Endothelial cell of umbilical vein (primary cell): Measurements from ENCODE around the gene NRXN3. TPM values are rescaled to one million over a fixed set of nuclear protein-coding genes. Genes with fewer than 3 reads are reported as not detected.

Source experiments
- BruUV-seq: library from RNA; stranded (reverse); fragments of 400-500 nt; replicated peaks from 2 replicates; lab custom pipeline; 2021; lab: Mats Ljungman, UMichigan
- CTCF ChIA-PET: fragments of 300-600, 350-600 bp; sonication (Branson Sonifier 250); formaldehyde crosslinking; loops from one replicate; lab custom pipeline; 2021; ENCODE audit warnings: antibody characterized with exemption, inconsistent platforms; lab: Charles Lee
- POLR2A ChIA-PET: fragments of 300-600, 350-600 bp; sonication (Branson Sonifier 250); formaldehyde crosslinking; loops from one replicate; lab custom pipeline; 2021; ENCODE audit warnings: antibody characterized with exemption, inconsistent platforms; lab: Charles Lee
- DNase-seq: peaks from one replicate; pipeline ENCODE4 v3.0.0-alpha.2; 2011; ENCODE audit warnings: low read depth, low spot score
- FAIRE-seq: peaks from 2 replicates; lab custom pipeline; 2011; peaks lifted over from hg19 to GRCh38; lab: Jason Lieb, UNC
- H2AFZ ChIP-seq: 2 replicates; pipeline ENCODE4 v1.6.0; 2012; ENCODE audit warnings: low read depth, low read length, control low read depth, inconsistent platforms
- H3K27ac ChIP-seq: 2 replicates; pipeline ENCODE4 v1.5.1; 2011; ENCODE audit warnings: low read depth, mild to moderate bottlenecking, control low read depth, low read length, moderate library complexity; ENCODE audit not compliant: insufficient read depth
- H3K27me3 ChIP-seq, 2 experiments: 2 replicates each; pipeline versions ENCODE4 v1.6.0 to v1.6.1; 2011; ENCODE audit warnings: low read length in 2 of 2, mixed read lengths in 1 of 2; ENCODE audit not compliant: control insufficient read depth in 2 of 2, insufficient read depth in 2 of 2
- H3K36me3 ChIP-seq, 2 experiments: 2 replicates in 1 of 2; 3 replicates in 1 of 2; pipeline ENCODE4 v1.5.1; 2011; ENCODE audit warnings: low read length in 2 of 2, mild to moderate bottlenecking in 1 of 2, moderate library complexity in 1 of 2; ENCODE audit not compliant: control insufficient read depth in 2 of 2, insufficient read depth in 2 of 2; ENCODE audit errors: extremely low read depth in 1 of 2
- H3K4me1 ChIP-seq: 3 replicates; pipeline ENCODE4 v1.5.1; 2011; ENCODE audit warnings: mild to moderate bottlenecking, low read length; ENCODE audit not compliant: control insufficient read depth, insufficient read depth; ENCODE audit errors: extremely low read depth
- H3K4me2 ChIP-seq: 2 replicates; pipeline ENCODE4 v1.6.1; 2011; ENCODE audit warnings: low read length, control low read depth, mixed read lengths; ENCODE audit not compliant: insufficient read depth
- H3K4me3 ChIP-seq, 3 experiments: fragments of 200-600 bp in 1 of 3; sonication (generic), shearing (Covaris generic) in 1 of 3; replicated peaks in 1 of 3; 2 replicates each; pipeline ENCODE4 v1.5.1; 2011 to 2016; ENCODE audit warnings: control low read depth in 3 of 3, low read length in 3 of 3, mild to moderate bottlenecking in 2 of 3, inconsistent platforms in 1 of 3, low read depth in 1 of 3, moderate library complexity in 1 of 3; ENCODE audit not compliant: insufficient read depth in 1 of 3
- H3K79me2 ChIP-seq: 2 replicates; pipeline ENCODE4 v1.6.0; 2012; ENCODE audit warnings: low read length, inconsistent platforms; ENCODE audit not compliant: control insufficient read depth, insufficient read depth
- H3K9ac ChIP-seq: replicated peaks from 2 replicates; pipeline ENCODE3; 2011; ENCODE audit warnings: low read length, control low read depth; ENCODE audit not compliant: insufficient read depth; ENCODE audit errors: extremely low read depth
- H3K9me1 ChIP-seq: replicated peaks from 3 replicates; pipeline ENCODE4 v1.6.0; 2011; ENCODE audit warnings: mild to moderate bottlenecking, low read length; ENCODE audit not compliant: control insufficient read depth, insufficient read depth; ENCODE audit errors: extremely low read depth
- H3K9me3 ChIP-seq: replicated peaks from 2 replicates; pipeline ENCODE4 v1.5.1; 2012; ENCODE audit warnings: low read length, inconsistent platforms; ENCODE audit not compliant: control insufficient read depth, insufficient read depth
- H4K20me1 ChIP-seq: replicated peaks from 2 replicates; pipeline ENCODE3; 2011; ENCODE audit warnings: mild to moderate bottlenecking, low read length; ENCODE audit not compliant: control insufficient read depth, insufficient read depth; ENCODE audit errors: extremely low read depth
- CTCF ChIP-seq, 2 donors: IDR thresholded peaks; 1 replicate in 1 of 2; 2 replicates in 1 of 2; pipeline ENCODE4 v1.5.1; 2011; ENCODE audit warnings: low read length in 2 of 2, mild to moderate bottlenecking in 2 of 2, moderate library complexity in 2 of 2, control low read depth in 1 of 2, inconsistent platforms in 1 of 2, low read depth in 1 of 2; ENCODE audit not compliant: insufficient read depth in 1 of 2; ENCODE audit errors: extremely low read depth in 1 of 2
- EZH2 ChIP-seq: IDR thresholded peaks from 2 replicates; pipeline ENCODE4 v1.6.1; 2012; ENCODE audit warnings: borderline replicate concordance, low read depth, mild to moderate bottlenecking, moderate library complexity, low read length, inconsistent platforms; ENCODE audit not compliant: severe bottlenecking
- FOS ChIP-seq: IDR thresholded peaks from 2 replicates; pipeline ENCODE4 v1.6.1; 2011; ENCODE audit warnings: mild to moderate bottlenecking, low read length, moderate library complexity, borderline replicate concordance; ENCODE audit not compliant: insufficient read depth
- GATA2 ChIP-seq: IDR thresholded peaks from 2 replicates; pipeline ENCODE4 v1.7.0; 2011; ENCODE audit warnings: low read depth, mild to moderate bottlenecking, moderate library complexity, mixed read lengths, low read length; ENCODE audit not compliant: insufficient read length, insufficient read depth
- JUN ChIP-seq: IDR thresholded peaks from 2 replicates; pipeline ENCODE4 v1.6.1; 2011; ENCODE audit warnings: borderline replicate concordance, low read depth; ENCODE audit not compliant: insufficient read length, insufficient read depth
- MAX ChIP-seq: IDR thresholded peaks from 2 replicates; pipeline ENCODE4 v1.6.1; 2011; ENCODE audit not compliant: insufficient read depth, insufficient read length
- MYC ChIP-seq: IDR thresholded peaks from one replicate; pipeline ENCODE4 v1.6.1; 2011; ENCODE audit warnings: mild to moderate bottlenecking, low read depth, low read length
- POLR2A ChIP-seq: IDR thresholded peaks from 2 replicates; pipeline ENCODE4 v1.6.1; 2012; ENCODE audit warnings: low read depth, mild to moderate bottlenecking, control low read depth, low read length
- POLR2AphosphoS5 ChIP-seq: IDR thresholded peaks from 2 replicates; pipeline ENCODE4 v1.6.1; 2012; ENCODE audit warnings: low read depth, mild to moderate bottlenecking, control low read depth, low read length, moderate library complexity; ENCODE audit not compliant: insufficient read depth
- dilution Hi-C: fragments of 300-500 bp; cut with MboI; formaldehyde crosslinking; loops from one replicate; pipeline ENCODE4 v1.15.0; 2019; ENCODE audit warnings: low sequenced_read_pairs; ENCODE audit not compliant: extremely low pct_ligation_motif_present
- intact Hi-C: fragments of 100-400 bp; cut with micrococcal nuclease; formaldehyde crosslinking; loops from one replicate; pipeline ENCODE4 v1.10.0; 2022
- polyA plus RNA-seq, 4 experiments: library from polyadenylated mRNA; depleted of rRNA in 3 of 4; stranded (reverse) in 3 of 4; unstranded in 1 of 4; fragments of >200 nt; gene quantifications; 2 replicates each; pipeline versions ENCODE4 v1.2.1 to v1.2.3, GENCODE V29; 2011 to 2012; ENCODE audit warnings: missing spikeins in 1 of 4
- total RNA-seq: library from RNA; stranded (reverse); gene quantifications from 2 replicates; pipeline ENCODE4 v1.2.3, GENCODE V29; 2021

NRXN3 gene
- total and polyA plus RNA-seq, 2 donors (not counting 3 experiments of a cell fraction or from before 2014, with no cell fraction given): 0.72 to 4.2 TPM

- H4K20me1 ChIP-seq: no peaks in the 10 kb centered on the region
- no peak for FAIRE-seq
- ChIA-PET POLR2A (no interaction called here), CTCF (no interaction called here)
- intact Hi-C loops: no loop called here
- no peaks in the 10 kb centered on the region for H3K4me1 ChIP-seq
- dilution Hi-C loops: no loop called here
- no peaks in the 10 kb centered on the region for H3K36me3 ChIP-seq
- H3K4me3 ChIP-seq: no peak overlapping the region
- H3K9ac ChIP-seq: no peak overlapping the region
- no peak overlapping the region for H2AFZ ChIP-seq
- no peaks in the 10 kb centered on the region for H3K79me2 ChIP-seq
- H3K27me3 ChIP-seq: no peaks in the 10 kb centered on the region
- H3K27ac ChIP-seq: no peak overlapping the region
- H3K4me2 ChIP-seq: no peak overlapping the region
- no peaks in the 10 kb centered on the region for H3K9me1 ChIP-seq
- no peak for TF ChIP-seq CTCF (IDR thresholded peaks at IDR 0.05; ENCODE audit: extremely low read depth in 1 of 2, insufficient read depth in 1 of 2, low read depth in 1 of 2, low read length in 2 of 2)
- no peak for TF ChIP-seq JUN
- no peak for TF ChIP-seq POLR2A
- no peak for TF ChIP-seq MAX
- no peak for TF ChIP-seq GATA2
- TF ChIP-seq FOS: no peak
- TF ChIP-seq EZH2: no peak
- TF ChIP-seq MYC: no peak
- no peak for TF ChIP-seq POLR2AphosphoS5
- no peak for DNase-seq
- no TSS peak for BruUV-seq
- H3K9me3 ChIP-seq: no peaks in the 10 kb centered on the region
Measured at GRCh38 chr14:78202976-78203375, 32.8 kb downstream of the NRXN3 start.
